SJSA1 (cell line): Measurements from ENCODE around the gene CHI3L2. TPM values are rescaled to one million over a fixed set of nuclear protein-coding genes. Genes with fewer than 3 reads are reported as not detected.
A peak's percentile ranks its signal among the peaks of the same experiment; 100 is the strongest.

ENCODE experiments used
- DNase-seq, 2 experiments: peaks; one replicate each; pipeline ENCODE4 v3.0.0-alpha.2; 2015 to 2020; ENCODE audit warnings: low spot score in 2 of 2, low read depth in 1 of 2
- H3K27ac ChIP-seq: fragments of 250-450 bp; sonication (Bioruptor Pico); 2 replicates; pipeline ENCODE4 v1.5.1; 2020; ENCODE audit warnings: mild to moderate bottlenecking, moderate library complexity
- H3K27me3 ChIP-seq: fragments of 250-450 bp; sonication (Bioruptor Pico); replicated peaks from 2 replicates; pipeline ENCODE4 v1.5.1; 2020; ENCODE audit warnings: mild to moderate bottlenecking, moderate library complexity
- H3K36me3 ChIP-seq: fragments of 250-450 bp; sonication (Bioruptor Pico); 2 replicates; pipeline ENCODE4 v1.5.1; 2020; ENCODE audit warnings: mild to moderate bottlenecking
- H3K4me1 ChIP-seq: fragments of 250-450 bp; sonication (Bioruptor Pico); replicated peaks from 2 replicates; pipeline ENCODE4 v1.6.1; 2021; ENCODE audit warnings: mild to moderate bottlenecking
- H3K4me3 ChIP-seq: fragments of 250-450 bp; sonication (Bioruptor Pico); 2 replicates; pipeline ENCODE4 v1.5.1; 2020; ENCODE audit warnings: mild to moderate bottlenecking
- H3K9me3 ChIP-seq: fragments of 250-450 bp; sonication (Bioruptor Pico); replicated peaks from 2 replicates; pipeline ENCODE4 v1.5.1; 2020; ENCODE audit warnings: mild to moderate bottlenecking
- total RNA-seq: library from RNA; depleted of rRNA; stranded (reverse); fragments of >200 nt; shearing (Covaris generic); gene quantifications from 2 replicates; pipeline ENCODE4 v1.2.3, GENCODE V29; 2014

Gene CHI3L2
- total RNA-seq, 1 experiment from 2014 or later, result not detected

DNA sequence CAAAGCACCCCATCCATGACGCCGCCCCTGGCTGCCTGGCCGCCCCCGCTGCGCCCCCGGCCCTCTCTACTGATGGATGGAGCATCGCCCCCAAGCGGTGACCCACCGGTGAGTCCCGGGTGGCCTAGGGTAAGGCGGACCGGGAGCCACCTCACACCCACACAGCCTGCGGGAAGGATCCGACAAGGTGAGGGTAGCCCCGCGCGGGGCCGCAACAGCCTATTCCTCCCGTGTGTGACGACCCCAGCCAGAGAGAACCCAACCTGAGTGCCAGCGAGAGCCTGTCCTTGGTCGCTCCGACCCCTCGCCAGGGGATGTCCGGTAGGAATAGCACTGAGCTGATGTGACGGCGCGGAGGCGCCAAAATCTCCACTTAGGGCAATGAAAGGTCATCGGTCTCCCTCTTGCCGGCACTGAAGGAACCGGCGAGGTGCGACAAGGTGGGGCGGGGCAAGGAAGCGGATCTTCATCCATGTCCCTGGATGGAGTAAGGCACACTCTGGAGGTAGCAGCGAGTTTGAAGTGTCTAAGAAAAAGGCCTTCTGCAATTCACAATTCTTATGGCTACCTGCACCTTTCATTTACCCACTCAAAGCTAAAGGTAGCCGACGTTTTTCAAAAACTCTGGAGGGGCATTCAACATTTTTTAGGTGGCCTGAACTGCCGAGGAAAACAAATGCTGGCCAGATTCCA lies 43.4 kb downstream of the CHI3L2 start:
- DNase-seq, result no peak
- H3K27me3 ChIP-seq, result no peaks in the 10 kb centered on the region
- H3K4me3 ChIP-seq, result no peak overlapping the region
- no peaks in the 10 kb centered on the region for H3K36me3 ChIP-seq
- no peaks in the 10 kb centered on the region for H3K4me1 ChIP-seq
- no peak overlapping the region for H3K27ac ChIP-seq
- H3K9me3 ChIP-seq, result no peaks in the 10 kb centered on the region

DNA sequence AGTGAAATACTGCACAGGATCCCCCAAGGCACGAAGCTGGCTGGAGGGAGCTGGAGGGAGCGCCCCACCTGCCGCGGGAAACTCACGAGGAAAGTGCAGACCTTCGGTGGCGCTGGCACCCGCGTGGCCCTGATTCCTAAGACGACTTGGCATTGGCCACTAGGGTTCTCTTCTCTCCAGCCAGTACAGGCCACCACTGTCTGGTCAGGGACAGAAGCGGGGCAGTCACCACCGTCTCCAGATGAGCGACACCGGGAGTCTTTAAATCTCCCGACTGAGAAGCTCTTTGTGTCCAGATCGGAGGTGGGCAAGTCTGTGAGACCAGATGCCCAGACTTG lies 43.9 kb downstream of the CHI3L2 start:
- no peaks in the 10 kb centered on the region for H3K36me3 ChIP-seq
- no peak for DNase-seq
- H3K9me3 ChIP-seq, result no peaks in the 10 kb centered on the region
- H3K4me3 ChIP-seq, result no peak overlapping the region
- no peaks in the 10 kb centered on the region for H3K4me1 ChIP-seq
- 0 out of 2 replicates have a peak, but pooled peaks cover 3% of the 10 kb centered on the region for H3K27me3 ChIP-seq
- no peak overlapping the region for H3K27ac ChIP-seq

DNA sequence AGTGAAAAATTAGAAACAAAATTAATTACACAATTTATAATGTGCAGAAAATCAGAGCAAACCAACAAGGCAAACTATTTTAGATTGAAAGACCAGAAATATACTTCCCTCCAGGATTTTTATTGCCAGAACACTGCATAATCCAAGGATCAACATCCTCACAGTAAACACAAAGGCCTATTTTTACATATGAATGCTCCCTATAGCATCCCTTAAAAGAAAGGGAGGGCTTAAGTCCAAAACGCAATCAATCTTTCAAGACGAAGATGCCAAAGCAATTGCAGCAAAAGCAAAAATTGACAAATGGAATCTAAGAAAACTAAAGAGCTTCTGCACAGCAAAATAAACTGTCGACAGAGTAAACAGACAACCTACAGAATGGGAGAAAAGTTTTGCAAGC lies 44.6 kb downstream of the CHI3L2 start:
- Histone ChIP-seq H3K27ac (no peak overlapping the region), H3K4me1 (no peaks in the 10 kb centered on the region), H3K9me3 (no peaks in the 10 kb centered on the region), H3K36me3 (no peaks in the 10 kb centered on the region), H3K27me3 (0 out of 2 replicates have a peak, but pooled peaks cover 3% of the 10 kb centered on the region), H3K4me3 (no peak overlapping the region)
- DNase-seq, result no peak

DNA sequence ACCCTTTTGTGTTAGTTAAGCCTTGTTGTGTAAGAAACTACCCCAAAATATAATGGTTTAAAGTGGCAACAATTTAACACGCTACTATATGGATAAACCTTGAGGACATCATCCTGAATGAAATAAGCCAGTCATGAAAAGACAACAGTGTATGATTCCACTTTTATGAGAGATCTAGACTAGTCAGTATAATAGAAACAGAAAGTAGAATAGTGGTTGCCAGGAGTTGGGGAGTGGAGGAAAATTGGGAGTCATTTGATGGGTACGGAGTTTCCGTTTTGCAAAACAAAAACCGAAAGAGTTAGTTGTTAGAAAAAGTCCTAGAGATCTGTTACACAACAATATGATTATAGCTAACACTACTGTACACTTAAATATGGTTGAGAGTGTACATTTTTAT lies 47.1 kb downstream of the CHI3L2 start:
- Histone ChIP-seq H3K4me3 (no peak overlapping the region), H3K36me3 (no peaks in the 10 kb centered on the region), H3K9me3 (no peaks in the 10 kb centered on the region), H3K27ac (no peak overlapping the region), H3K27me3 (0 out of 2 replicates have a peak, but pooled peaks cover 3% of the 10 kb centered on the region), H3K4me1 (no peaks in the 10 kb centered on the region)
- no peak for DNase-seq

DNA sequence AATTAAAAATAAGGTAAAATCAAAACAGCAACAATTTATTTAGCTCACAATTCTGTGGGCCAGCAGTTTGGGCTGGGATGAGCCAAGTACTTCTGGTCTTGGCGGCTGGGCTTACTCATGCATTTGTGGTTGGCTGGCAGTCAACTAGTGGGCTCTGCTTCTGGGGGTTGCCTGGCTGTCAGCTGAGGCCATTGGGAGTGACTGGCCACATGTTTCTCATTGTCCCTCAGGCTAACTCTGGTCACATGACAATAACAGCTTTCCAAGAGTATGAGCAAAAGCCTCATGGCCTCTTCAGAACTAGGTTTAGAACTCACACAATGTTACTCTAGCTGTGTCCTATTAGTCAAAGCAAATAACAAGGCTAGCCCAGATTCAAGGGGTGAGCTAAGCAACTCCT lies 47.6 kb downstream of the CHI3L2 start:
- H3K27me3 ChIP-seq, result 0 out of 2 replicates have a peak, but pooled peaks cover 3% of the 10 kb centered on the region
- no peaks in the 10 kb centered on the region for H3K4me1 ChIP-seq
- H3K9me3 ChIP-seq, result no peaks in the 10 kb centered on the region
- H3K27ac ChIP-seq, result no peak overlapping the region
- no peaks in the 10 kb centered on the region for H3K36me3 ChIP-seq
- no peak overlapping the region for H3K4me3 ChIP-seq
- DNase-seq, result peak; percentile 15 to 51

DNA sequence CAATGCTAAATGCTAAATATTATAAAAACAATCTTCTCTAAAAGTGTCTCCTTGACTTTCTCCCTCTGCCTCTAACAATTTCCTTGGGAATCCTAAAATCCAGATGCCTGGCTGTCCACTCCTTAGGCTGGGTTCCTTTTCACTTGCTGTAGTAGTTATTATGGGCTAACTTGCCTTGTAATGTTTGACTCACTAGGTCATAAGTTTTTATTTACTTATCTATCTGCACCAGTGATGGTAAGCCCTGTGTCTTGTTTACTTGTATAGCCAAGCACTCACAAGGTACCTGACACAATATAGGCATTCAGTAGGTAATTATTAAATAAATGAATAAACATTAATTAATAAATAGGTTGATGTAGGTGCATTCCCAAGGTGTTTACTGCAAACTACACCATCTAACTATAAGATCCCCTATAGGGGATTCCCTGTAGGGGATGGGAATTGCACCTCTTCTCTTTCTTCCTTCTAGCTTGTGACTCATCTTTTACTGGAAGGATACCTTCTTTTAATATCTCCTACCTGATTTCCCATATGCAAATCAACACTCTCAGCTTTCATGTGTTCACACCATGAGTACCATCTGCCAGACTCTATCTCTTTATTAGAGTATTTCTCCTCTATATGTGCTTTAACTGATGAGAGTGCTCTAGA lies 48.4 kb downstream of the CHI3L2 start:
- no peaks in the 10 kb centered on the region for H3K9me3 ChIP-seq
- H3K4me1 ChIP-seq, result no peaks in the 10 kb centered on the region
- no peaks in the 10 kb centered on the region for H3K36me3 ChIP-seq
- no peak overlapping the region for H3K27ac ChIP-seq
- 0 out of 2 replicates have a peak, but pooled peaks cover 3% of the 10 kb centered on the region for H3K27me3 ChIP-seq
- DNase-seq, result no peak
- H3K4me3 ChIP-seq, result no peak overlapping the region

DNA sequence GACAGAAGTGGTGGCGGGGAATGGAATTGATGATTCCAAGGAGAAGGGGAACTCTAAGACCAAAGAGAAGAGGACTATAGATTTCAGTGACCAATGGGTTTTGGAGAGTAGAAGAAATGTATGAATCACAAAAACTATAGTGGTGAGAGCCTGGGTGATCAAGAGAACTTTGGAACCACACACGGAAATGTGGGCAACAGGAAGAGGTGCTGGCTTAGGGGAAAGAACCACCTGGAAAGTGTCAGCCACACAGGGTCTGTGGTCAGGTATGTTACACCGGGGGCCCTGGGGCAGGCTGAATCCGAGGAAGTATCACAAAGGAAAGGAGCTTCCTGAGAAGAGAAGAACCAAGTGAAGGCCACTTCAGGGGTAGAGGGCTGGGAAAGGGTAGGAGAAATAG lies 51.6 kb downstream of the CHI3L2 start:
- no peaks in the 10 kb centered on the region for H3K36me3 ChIP-seq
- H3K27ac ChIP-seq, result no peak overlapping the region
- no peaks in the 10 kb centered on the region for H3K9me3 ChIP-seq
- H3K4me3 ChIP-seq, result no peak overlapping the region
- H3K27me3 ChIP-seq, result 0 out of 2 replicates have a peak, but pooled peaks cover 3% of the 10 kb centered on the region
- DNase-seq, result no peak
- no peaks in the 10 kb centered on the region for H3K4me1 ChIP-seq

DNA sequence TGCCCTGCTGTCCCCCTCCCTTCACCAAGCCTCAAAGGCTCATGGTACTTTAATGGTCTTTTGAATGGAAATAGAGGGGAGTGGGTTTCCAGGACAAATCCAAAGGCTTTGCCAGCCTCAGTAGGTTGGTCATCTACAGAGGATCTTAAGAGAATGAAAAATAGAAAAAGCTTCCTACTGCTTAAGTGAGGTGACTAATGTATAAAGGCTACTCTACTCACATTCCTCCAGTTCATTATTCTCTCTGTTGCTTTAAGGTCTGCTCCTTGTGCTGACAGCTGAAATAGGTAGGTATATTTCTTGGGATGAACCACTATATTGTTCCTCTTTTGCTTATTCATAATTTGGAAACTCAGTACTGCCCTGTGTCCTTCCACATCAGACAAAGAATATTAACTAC lies 52.8 kb downstream of the CHI3L2 start:
- Histone ChIP-seq H3K27me3 (0 out of 2 replicates have a peak, but pooled peaks cover 3% of the 10 kb centered on the region), H3K36me3 (no peaks in the 10 kb centered on the region), H3K9me3 (no peaks in the 10 kb centered on the region), H3K4me1 (no peaks in the 10 kb centered on the region), H3K4me3 (no peak overlapping the region), H3K27ac (no peak overlapping the region)
- no peak for DNase-seq

DNA sequence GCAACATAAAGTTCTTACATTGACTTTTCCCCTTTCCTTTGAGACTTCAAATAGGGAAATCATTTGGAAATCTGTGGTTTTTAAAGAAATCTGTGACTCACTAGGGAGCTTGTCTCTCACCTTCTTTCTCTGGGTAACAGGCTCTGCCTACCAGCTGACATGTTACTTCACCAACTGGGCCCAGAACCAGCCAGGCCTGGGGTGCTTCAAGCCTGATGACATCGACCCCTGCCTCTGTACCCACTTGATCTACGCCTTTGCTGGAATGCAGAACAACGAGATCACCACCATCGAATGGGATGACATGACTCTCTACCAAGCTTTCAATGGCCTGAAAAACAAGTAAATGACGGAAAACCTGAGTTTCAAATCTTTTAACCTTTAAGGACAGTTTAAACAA lies 53.9 kb downstream of the CHI3L2 start:
- Histone ChIP-seq H3K9me3 (no peaks in the 10 kb centered on the region), H3K4me3 (no peak overlapping the region), H3K36me3 (no peaks in the 10 kb centered on the region), H3K27ac (no peak overlapping the region), H3K4me1 (no peaks in the 10 kb centered on the region), H3K27me3 (0 out of 2 replicates have a peak, but pooled peaks cover under 1% of the 10 kb centered on the region)
- DNase-seq, result no peak

DNA sequence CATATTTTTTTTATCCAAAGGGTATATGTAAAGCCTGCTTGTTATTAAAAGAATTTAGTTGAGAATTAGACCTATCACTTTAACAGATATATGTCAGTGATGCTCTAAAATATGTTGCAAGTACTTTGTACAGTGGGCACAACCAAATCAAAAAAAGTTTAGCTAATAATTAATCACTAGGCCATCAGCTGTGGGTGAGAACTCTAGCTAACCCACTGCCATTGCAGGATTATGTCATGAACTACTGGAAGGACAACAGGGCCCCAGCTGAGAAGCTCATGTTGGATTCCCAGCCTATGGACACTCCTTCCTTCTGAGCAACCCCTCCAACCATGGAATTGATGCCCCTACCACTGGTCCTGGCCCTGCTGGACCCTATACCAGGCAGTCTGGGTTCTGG lies 56.3 kb downstream of the CHI3L2 start:
- Histone ChIP-seq H3K27me3 (0 out of 2 replicates have a peak, but pooled peaks cover 4% of the 10 kb centered on the region), H3K4me3 (no peak overlapping the region), H3K9me3 (no peaks in the 10 kb centered on the region; the same call in 1 of the 2 replicates), H3K4me1 (no peaks in the 10 kb centered on the region), H3K36me3 (no peaks in the 10 kb centered on the region), H3K27ac (no peak overlapping the region)
- DNase-seq, result no peak

DNA sequence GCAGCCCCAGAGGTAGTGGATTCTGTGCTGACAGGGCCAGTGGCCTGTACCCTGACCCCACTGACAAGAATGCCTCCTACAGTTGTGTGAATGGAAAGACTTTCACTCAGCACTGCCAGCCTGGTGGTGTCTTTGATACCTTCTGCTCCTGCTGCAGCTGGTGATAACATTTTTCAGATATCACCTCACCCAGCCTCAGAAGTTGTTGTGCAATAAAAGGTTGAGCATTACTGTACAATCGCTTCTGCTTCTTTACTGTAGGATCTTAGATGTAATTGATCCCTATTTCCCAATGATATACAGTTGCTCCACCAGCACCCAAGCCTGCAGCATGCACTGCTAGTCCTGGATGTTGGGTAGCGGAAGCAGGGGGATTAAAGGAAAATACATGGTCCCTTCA lies 58.4 kb downstream of the CHI3L2 start:
- Histone ChIP-seq H3K27me3 (0 out of 2 replicates have a peak, but pooled peaks cover 4% of the 10 kb centered on the region), H3K4me1 (no peaks in the 10 kb centered on the region), H3K27ac (no peak overlapping the region), H3K36me3 (no peaks in the 10 kb centered on the region), H3K9me3 (no peaks in the 10 kb centered on the region; the same call in 1 of the 2 replicates), H3K4me3 (no peak overlapping the region)
- no peak for DNase-seq

DNA sequence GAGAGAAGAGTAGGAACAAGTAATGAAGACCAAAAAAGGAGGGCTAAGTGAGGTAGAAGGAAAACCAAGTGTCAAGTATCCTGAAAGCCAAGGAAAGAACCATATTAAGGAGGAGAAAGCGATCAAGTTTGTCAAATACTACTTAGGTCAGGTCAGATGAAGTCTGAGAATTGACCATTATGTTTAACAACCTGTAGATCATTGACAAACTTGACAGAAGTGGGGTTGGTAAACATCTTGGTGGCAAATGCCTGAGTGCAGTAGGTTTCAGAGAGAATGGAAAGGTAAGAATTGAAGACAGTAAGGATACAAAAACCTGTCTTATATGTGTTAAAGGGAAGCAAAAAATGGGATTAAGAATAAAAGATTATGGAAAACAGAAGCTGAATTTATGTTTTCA lies 59.4 kb downstream of the CHI3L2 start:
- Histone ChIP-seq H3K9me3 (no peaks in the 10 kb centered on the region; the same call in 1 of the 2 replicates), H3K4me3 (no peak overlapping the region), H3K27ac (no peak overlapping the region), H3K27me3 (0 out of 2 replicates have a peak, but pooled peaks cover 4% of the 10 kb centered on the region), H3K36me3 (no peaks in the 10 kb centered on the region), H3K4me1 (no peaks in the 10 kb centered on the region)
- no peak for DNase-seq

DNA sequence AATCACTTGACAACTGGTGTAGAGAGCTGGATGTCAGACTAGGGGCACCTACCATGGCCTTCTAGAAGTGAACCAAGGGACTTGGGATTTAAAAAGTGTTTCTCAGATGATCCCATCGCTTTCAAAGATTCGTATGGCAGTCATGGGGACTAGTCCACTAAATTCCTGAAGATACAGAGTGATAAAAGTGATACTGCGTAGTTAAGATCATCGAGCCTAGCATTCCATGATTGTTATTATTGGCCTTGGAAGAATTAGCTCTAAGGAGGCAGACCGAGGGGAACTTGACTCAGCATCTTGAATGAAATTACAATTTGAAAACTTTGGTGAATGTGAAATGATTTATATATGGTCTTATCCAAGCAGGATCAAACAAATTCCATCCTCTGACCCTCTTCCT lies 61.9 kb downstream of the CHI3L2 start:
- DNase-seq, result no peak

DNA sequence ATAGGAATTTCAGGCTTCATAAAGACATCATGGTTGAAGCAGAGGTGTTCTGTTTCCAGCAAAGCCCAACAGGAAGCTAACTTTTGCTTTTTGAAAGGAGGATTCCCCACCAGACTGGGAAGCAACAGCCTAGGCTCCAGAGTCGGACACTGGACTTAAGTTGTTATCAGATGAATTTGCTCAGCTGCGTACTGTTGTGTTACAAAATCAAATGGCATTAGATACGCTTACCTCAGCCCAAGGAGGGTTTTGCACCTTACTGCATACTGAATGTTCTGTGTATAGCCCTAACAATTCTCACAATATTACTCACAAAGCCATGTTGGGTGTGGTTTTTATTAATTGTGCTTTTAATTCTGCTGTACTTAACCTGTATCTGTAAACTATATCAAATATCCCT lies 62.6 kb downstream of the CHI3L2 start:
- Histone ChIP-seq H3K27me3 (0 out of 2 replicates have a peak, but pooled peaks cover 4% of the 10 kb centered on the region), H3K4me3 (no peak overlapping the region), H3K27ac (no peak overlapping the region), H3K4me1 (no peaks in the 10 kb centered on the region), H3K9me3 (no peaks in the 10 kb centered on the region; the same call in 1 of the 2 replicates), H3K36me3 (no peaks in the 10 kb centered on the region)
- no peak for DNase-seq

More for the DNA sequence above, 61.9 kb downstream of the CHI3L2 start:
- no peak overlapping the region for H3K27ac ChIP-seq
- no peaks in the 10 kb centered on the region; the same call in 1 of the 2 replicates for H3K9me3 ChIP-seq
- no peak overlapping the region for H3K4me3 ChIP-seq
- H3K36me3 ChIP-seq, result no peaks in the 10 kb centered on the region
- 0 out of 2 replicates have a peak, but pooled peaks cover 4% of the 10 kb centered on the region for H3K27me3 ChIP-seq
- H3K4me1 ChIP-seq, result no peaks in the 10 kb centered on the region
